SKM-1 (cell line): ENCODE data around the gene CPT1A.
"Not testable (repeated sequence)": the region's sequence is repeated elsewhere in the genome, so short reads cannot be mapped to it uniquely, and the experiment has no call there.

Experiments
- DNase-seq: peaks from one replicate; lab custom pipeline; 2025; ENCODE audit not compliant: unreplicated experiment; lab: John Stamatoyannopoulos, UW

Gene CPT1A

DNA sequence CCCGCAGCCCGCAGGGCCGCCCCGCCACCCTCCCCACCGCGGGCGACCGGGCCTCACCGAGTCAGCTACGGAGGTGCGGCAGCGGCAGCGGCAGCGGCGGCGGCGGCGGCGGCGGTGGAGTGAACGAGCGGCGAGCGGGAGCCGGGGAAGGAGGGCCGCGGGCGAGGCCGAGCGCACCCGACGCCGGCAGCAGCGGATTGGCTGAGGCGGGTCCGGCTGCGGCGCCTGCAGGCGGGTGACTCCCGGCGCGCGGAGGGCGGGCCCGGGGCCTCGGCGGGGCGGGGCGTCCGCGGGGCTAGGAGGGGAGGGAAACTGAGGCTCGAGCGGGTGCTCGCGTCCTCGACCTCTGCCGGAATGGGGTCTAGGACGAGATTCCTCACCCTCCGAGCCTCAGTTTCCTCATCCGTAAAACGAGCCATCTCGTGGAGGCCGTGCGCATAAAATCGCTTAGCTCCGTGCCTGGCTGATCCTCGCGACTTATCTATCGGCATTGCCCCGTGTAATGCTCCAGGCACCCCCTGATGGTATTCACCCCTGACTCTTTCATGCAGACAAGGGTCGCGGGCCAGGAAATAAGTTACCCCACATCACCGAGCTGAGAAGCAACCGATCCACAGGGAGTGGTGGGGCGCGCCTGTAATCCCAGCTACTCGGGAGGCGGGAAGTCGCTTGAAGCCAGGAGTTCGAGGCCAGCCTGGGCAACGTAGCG, at the start of gene CPT1A:
TSS of gene CPT1A (minus strand) at position 199 of the 709 bp plus-strand sequence. CDS start 26,442 bp downstream, outside the sequence.
- no peak for DNase-seq

DNA sequence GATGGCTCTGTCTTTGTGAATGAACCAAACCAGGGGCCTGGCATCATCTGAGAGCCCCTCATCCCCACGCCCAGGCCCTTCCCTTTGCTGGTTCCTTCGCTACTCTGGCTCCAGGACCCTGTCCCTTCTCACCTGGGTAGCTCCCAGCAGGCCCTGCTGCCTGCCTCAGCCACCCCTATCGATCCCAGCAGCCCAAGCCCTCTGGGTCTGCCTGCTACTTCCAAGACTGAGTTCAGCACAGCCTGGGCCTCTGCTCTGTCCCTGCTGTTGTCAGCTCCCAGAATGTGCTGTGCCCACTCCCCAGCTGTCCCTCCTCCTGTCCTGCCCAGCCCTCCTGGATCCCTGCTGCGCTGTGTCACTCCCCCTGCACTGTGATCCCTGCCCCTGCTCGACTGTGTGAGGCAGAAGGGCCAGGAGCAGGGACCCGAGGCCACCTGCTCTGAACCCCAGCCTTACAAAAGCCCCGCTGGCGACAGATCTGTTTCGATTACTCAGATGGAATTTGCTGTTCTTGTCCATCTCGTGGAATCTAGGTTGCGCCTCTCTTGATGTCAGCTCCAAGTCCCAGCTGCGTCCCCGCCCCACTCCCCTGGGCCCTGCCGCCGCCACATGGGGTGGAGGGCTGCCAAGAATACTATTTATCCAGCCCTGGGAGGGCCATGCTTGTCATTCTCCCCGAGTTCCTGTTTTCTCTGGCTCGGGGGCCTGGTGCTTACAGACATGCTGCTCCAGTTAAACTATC, 48.9 kb upstream of the CPT1A start:
- DNase-seq = no peak

DNA sequence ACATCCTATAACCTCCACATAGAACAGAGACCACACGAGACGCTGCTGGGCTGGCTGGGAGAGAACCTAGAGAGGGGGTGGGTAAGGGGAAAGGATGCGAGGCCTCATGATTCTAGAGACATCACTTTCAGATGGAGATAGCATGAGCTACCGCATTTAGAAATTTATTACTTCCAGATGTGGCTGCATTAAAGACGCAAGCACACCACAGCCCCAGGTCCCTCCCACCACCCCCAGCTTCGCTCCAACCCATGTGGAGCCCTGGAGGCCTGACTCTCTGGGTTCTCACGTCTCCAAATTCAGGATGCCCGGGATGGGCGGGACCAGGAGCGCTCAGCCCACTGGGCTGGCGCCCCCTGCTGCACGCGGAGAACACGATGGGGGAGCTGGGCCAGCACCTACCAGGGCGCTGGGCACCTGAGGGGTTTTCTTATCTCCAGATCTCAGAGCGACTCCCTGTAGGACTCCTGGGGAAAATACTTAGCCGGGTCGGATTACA, 48.3 kb upstream of the CPT1A start:
- DNase-seq = no peak

DNA sequence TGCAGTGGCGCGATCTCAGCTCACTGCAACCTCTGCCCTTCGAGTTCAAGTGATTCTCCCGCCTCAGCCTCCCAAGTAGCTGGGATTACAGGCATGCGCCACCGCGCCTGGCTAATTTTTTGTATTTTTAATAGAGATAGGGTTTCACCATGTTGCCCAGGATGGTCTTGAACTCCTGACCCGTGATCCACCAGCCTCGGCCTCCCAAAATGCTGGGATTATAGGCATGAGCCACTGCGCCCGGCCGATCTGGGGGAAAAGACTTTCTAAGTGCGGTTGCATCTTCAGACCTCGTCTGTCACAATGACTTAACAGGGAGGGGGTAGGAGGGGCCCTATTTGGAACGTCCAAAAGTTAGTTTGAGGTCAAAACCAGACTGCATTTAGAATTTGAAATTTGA, 43.1 kb upstream of the CPT1A start:
- not testable (repeated sequence) for DNase-seq

DNA sequence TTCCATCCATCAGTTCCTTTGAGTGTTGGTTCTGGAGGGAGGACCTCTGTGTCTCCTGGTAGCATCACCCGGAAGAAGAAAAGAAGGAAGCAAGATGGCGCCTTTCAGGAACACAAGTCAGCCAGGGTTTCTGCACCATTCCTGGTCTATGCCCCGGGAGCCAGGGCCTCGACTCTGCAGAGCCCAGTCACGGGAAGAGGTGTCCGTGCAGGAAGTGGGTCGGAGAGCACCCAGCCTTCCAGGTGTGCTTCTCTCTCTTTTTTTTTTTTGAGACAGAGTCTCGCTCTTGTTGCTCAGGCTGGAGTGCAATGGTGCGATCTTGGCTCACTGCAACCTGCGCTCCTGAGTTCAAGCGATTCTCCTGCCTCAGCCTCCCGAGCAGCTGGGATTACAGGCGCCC, 40.7 kb upstream of the CPT1A start:
- no peak for DNase-seq

DNA sequence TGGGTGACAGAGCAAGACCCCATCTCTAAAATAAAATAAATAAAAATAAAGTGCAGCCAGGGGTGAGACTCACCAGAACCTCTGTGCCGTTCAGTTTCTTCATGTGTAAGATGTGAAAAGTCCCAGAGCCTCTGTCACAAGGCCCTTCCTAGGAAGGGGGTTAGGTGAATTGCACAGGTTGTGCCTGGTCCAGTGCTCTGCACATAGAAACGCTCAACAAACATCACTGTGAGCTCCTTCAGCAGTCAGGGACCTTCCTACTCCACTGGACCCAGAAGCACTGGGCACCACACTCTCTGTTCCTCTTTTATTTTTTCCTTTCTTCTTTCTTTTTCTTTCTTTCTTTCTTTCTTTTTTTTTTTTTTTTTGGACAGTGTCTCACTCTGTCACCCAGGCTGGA, 39.6 kb upstream of the CPT1A start:
- no peak for DNase-seq

DNA sequence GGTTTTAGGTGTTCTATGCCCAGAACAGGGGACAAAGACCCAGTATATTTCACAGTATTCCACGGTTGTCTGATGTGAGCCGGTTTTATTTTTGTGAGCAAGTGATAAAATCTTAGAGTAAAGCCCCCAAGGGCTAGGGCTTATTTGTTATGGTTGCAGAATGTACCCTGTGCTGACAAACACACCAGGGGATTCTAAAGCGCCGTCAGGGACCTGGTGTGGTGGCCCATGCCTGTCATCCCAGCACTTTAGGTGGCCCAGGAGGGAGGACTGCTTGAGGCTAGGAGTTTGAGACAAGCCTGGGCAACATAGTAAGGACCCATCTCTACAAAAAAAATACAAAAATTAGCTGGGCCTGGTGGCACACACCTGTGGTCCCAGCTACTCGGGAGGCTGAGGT, 39.1 kb upstream of the CPT1A start:
- no peak for DNase-seq

DNA sequence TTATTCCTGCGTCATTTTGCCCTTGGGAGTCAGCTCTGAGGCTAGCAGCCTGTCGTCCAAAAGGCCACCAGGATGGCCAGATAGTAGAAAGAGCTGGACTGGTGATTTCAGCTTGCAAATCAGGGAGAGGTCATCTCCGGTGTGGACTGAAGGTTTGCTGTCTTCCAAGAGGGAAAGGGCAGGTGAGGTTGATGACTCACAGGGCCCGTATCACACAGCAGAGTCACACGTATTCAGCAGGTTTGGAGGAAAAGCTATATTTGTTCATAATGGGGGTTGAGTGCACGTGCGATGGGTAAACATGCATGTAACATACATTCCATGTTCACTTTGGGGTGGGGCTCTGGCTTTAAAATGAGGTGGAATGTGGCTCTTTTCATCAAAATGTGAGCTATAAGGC, 36.3 kb upstream of the CPT1A start:
- DNase-seq = no peak

DNA sequence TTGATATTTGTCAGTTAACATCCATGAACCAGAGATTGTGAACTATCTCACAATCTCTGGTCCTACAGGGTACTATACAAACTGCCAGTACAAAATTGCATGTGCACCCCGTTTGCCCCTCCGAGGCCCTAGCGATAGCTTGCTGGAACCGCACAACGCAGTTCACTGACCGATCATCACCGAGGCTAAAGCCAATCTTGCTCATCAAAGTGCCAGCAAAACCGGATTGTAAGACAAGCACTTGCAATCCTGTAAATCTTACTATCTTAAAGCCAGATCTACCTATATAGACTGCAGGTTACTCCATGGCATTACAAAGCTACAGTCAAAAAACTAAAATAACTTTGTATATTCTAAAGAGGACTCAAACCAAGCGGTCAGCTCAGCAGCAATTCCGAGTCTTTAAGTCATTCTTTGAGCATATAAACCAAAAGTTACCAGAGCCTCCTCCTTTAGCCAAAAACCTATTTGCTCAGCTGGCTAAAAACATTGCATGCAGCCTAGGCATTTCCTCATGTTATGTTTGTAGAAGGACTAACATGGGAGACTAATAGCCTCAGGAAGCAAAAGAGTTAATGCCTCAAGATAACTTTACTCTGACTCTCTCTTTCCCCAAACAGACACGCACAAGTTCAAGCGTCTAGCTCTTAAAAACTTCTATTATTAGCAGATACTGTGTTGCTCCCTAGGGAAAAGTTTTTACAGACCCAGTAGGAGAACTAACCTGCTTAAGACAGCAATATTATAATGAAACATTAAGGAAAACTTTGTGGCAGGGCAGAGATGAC, 30.7 kb upstream of the CPT1A start:
- no peak for DNase-seq

DNA sequence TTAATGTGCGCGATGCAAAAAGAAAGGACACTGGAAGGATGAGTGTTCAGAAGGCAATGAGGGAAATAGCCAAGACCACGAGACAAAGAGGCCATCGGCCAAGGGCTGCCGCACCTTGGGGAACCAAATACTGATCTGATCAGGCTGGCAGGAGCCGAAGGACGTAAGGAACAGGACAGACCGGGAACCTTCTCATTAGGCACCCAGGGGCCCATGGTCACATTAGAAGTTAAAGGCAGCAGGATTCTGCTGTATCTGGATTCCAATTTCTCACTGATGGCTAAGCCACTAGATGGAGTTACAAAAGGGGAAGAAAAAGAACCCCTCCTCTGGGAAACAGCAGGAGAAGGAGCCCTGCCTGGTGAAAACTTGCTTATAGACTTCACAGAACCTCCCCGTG, 28.8 kb upstream of the CPT1A start:
- DNase-seq = no peak

DNA sequence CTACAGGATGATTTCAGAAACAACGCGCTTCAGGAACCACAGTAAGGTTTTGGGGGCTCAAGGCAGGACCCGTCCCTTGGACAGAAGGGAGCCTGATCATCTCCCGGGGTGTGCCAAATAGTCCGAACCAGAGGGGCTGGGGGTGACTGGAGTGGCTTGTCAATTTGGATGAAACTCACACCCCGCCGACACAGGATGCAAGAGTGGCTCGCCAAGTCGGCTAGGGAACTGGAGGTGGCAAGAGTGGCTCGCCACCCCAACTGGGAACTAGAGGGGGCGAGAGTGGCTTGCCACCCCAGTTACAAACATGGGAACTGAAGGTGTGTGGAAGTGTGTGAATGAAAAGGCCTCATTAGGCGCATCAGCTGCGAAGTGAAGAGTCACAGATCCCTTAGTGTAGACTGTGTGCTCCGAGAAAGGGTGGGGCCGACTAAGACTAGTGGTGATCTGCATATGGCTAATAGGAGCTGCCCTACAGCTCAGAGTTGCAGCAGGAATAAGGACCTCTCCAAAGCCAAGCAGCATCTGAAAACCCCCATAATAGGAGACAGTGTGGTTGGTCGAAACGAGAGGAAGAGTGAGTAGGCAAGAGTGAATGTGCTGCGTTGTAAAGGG, 26.6 kb upstream of the CPT1A start:
- no peak for DNase-seq

DNA sequence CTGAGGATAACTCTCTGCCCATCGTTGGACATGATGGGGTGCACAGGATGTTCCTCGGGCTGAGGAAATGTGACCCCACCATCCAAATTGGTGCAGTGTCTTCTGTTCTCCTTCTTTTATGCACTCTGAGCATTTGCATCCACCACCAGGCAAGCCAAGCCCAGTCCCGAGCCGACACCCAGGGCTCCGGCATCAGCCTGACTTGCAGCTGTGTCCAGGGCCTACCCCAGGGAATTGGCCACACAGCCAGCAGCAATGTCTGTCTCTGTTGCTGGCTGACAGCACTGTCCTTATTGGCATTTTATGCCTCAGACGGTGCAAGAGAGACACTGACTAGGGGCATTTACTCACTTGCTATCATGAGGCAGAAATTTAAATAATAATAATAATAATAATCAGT, 25.4 kb upstream of the CPT1A start:
- DNase-seq = no peak

DNA sequence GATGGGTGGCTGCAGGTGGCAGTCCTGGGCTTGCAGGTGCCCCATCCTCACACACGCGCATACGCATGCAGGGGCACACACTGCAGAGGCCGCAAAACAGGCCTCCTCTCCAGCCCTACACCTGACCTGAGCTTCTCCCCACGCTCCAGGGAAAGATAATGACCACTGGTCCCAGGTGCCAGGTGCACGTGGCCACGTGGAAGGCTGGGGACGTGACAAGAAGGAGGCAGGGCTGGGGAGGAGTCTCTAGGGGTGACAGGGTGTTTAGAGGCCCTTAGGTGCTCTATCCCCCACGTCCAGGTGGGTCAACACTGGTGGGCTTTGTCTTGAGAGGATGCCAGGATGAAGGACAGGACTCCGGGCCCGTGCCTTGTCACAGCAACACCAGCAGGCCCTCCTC, 23.5 kb upstream of the CPT1A start:
- no peak for DNase-seq

DNA sequence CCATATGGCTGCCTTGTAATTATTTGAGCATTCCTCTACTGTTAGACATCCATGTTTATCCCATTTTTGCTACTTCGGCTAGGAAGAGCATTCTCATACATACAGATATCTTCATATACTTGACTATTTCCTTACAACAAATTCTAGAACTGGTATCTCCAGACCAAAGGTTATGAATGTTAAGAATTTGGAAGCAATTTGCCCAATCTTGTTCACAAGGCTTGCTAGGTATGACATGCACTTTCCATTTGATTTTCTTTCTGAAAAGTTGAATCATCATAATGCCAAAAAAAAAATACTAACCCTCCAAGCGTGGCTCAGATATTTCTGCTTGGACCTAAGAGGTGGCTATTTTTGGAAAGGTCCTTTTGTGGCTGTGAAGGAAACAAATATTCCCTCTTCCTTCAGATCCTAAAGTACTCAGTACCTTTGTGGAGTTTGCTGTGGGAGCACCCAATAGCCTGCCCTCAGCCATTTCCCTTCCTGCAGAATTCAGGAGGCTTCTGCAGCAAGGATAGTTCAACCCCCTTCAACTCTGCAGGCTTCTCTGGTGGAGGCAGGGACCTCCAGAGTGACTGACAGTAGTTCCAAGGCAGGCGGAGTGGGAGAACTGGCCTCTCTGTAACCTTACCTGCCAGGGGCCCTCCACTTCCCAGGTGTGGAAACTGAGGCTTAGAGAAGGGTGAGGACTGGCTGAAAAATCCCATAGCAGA, 22.0 kb upstream of the CPT1A start:
- DNase-seq = no peak

DNA sequence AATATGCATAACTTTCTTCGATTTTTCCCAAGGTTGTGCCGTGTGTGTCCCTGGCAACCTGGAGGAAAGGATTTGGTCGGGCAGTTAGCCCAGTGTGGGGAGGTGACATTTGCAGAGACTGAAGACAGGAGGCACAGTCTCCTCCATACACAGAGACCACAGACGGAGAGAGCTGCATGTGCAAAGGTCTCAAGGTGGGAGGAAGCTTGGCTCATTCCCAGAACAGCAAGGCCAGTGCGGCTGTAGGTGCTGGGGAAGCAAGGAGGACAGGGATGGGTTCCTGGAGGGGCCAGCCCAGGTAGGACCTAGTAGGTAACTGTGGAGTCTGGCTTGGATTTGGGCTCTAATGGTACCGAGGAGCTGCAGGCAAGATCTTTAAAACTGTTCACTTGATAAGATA, 20.7 kb upstream of the CPT1A start:
- DNase-seq = no peak

DNA sequence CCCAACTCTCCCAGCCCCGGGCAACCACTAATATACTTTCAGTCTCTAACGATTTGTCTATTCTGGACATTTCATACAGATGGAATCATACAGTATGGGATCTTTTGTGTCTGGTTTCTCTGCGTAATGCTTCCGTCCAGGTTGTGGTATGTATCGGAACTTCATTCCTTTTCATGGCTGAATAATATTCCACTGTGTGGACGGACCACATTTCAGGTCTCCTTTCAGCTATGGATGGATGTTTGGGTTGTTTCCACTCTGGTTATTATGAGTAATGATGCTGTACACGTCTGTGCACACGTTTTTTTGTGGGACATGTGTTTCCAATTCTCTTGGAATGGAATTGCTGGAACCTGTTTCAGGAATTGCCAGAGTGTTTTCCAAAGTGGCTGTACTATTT, 17.4 kb upstream of the CPT1A start:
- DNase-seq = no peak

DNA sequence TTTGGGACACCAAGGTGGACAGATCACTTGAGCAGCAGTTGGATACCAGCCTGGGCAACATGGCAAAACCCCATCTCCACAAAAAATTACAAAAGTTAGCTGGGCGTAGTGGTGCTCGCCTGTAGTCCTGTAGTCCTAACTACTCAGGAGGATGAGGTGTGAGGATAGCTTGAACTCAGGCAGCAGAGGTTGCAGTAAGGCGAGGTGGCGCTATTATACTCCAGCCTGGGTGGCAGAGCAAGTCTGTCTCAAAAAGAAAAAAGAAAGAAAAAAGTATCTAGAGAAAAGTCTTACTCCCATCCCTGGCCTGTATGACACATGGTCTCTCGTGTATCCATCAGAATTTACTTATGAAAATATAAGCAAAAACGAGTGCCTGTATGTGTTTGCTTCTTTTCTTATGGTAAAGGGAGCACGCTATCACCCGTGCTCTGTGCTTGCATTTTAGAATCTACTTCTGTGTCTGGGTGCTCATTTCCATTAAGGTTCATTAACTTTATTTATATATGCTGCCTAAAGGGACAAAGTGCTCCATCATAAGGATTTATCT, 15.4 kb upstream of the CPT1A start:
- no peak for DNase-seq

DNA sequence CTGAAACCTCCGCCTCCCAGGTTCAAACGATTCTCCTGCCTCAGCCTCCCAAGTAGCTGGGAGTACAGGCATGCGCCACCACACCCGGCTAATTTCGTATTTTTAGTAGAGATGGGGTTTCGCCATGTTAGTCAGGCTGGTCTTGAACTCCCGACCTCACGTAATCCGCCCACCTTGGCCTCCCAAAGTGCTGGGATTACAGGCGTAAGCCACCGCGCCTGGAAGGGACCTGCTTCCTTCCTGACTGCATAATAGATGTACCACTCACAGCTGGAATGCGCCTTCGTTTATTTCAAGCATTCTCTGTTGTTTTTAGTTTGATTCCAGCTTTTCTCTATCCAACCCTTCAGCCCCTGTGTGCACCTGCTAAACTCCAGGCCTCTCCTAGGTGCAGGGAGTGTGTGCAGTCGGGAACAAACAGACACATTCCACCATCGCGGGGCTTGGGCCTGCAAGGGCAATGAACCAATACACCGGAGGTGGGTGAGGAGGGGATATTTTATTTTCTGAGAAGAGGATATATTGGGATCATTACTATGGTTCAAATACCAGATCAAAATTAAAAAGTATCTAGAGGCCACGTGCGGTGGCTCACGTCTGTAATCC, 14.8 kb upstream of the CPT1A start:
- DNase-seq = not testable (repeated sequence)

DNA sequence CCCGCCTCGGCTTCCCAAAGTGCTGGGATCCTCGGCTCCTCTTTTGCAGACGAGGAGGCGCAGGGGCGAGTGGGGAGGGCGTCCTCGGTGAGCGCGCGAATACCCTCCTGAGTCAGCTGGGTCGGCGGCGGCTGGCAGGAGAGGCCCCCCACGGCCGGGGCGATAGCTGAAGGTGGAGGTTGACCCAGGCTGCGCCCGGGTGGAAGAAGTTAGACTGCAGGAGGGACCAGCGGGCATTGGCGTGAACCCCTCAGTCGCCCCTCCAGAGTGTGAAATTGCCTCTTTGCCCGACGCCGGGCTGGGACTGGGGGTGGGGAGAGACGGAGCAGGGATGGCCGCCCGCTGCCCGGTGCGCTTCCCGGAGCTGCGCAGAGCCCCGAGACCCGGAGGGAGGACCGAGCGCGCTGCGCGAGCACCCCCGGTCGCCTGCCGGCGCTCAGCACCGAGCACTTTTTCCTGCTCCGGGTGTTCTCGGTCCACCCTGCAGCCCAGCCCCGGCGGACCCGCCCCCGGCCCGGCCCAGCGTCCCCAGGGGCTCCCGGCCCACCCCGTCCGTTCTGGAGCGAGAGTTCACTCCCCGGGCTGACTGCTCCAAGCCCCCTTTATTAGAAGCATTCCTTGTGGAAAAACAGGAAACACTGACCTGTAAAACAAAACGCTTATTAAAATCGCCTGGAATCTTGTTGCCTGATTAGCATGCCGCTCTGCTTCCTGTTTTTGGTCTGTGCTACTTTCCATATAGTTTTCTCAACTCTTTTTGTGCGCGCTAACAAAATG, 13.7 kb upstream of the CPT1A start:
- peak; percentile 27 for DNase-seq
